Gastroesophageal sphincter (tissue), 3 donors: ENCODE measurements around the gene STMN1.

ENCODE experiments used
- EP300 ChIP-seq: sonication (generic); formaldehyde crosslinking; IDR thresholded peaks from one replicate; pipeline ENCODE4 v1.6.1; 2017; ENCODE audit warnings: antibody characterized with exemption, mild to moderate bottlenecking
- POLR2AphosphoS5 ChIP-seq: sonication (generic); formaldehyde crosslinking; IDR thresholded peaks from one replicate; pipeline ENCODE4 v1.6.1; 2017; ENCODE audit warnings: antibody characterized with exemption
- TF ChIP-seq, protein P1 (sequence below), 4 experiments: fragments of 200-600 bp in 2 of 4; fragments of 450-650 bp in 2 of 4; sonication (generic) in 1 of 4; IDR thresholded peaks; one replicate each; pipeline ENCODE4 v1.5.1; 2017 to 2019; ENCODE audit warnings: antibody characterized with exemption in 4 of 4, mild to moderate bottlenecking in 2 of 4, moderate library complexity in 2 of 4

DNA sequence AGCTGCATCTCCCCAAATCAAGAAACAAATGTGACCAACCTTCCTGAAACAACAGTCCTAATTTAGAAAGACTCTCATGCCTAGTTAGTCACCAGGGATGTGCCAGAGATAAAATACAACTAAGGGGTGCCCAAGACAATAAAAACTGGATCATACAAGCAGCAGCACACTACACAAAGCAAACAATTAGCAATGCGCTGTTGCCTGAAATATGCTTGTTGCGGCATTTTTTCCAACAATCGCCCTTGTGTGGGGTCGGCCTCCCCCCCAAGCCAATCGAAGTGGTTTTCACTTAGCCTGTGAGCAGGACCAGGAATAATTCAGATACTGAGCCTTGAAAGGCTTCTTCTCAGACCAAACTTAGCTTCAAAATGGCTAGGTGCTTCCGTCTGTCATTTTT lies 1.4 kb upstream of the STMN1 start:
- no peak for TF ChIP-seq EP300
- TF ChIP-seq, protein P1, sequence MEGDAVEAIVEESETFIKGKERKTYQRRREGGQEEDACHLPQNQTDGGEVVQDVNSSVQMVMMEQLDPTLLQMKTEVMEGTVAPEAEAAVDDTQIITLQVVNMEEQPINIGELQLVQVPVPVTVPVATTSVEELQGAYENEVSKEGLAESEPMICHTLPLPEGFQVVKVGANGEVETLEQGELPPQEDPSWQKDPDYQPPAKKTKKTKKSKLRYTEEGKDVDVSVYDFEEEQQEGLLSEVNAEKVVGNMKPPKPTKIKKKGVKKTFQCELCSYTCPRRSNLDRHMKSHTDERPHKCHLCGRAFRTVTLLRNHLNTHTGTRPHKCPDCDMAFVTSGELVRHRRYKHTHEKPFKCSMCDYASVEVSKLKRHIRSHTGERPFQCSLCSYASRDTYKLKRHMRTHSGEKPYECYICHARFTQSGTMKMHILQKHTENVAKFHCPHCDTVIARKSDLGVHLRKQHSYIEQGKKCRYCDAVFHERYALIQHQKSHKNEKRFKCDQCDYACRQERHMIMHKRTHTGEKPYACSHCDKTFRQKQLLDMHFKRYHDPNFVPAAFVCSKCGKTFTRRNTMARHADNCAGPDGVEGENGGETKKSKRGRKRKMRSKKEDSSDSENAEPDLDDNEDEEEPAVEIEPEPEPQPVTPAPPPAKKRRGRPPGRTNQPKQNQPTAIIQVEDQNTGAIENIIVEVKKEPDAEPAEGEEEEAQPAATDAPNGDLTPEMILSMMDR (IDR thresholded peaks at IDR 0.05), result no peak
- TF ChIP-seq POLR2AphosphoS5, result no peak
